ENCODE data around the gene MIDN. TPM values are rescaled to one million over a fixed set of nuclear protein-coding genes. Genes with fewer than 3 reads are reported as not detected.

MIDN gene
- total and polyA plus RNA-seq, 10 of the 15 experiments (the other 5 are each of a cell fraction or from before 2014, with no cell fraction given): 0.38 to 51.5 (median 7.2) TPM

DNA sequence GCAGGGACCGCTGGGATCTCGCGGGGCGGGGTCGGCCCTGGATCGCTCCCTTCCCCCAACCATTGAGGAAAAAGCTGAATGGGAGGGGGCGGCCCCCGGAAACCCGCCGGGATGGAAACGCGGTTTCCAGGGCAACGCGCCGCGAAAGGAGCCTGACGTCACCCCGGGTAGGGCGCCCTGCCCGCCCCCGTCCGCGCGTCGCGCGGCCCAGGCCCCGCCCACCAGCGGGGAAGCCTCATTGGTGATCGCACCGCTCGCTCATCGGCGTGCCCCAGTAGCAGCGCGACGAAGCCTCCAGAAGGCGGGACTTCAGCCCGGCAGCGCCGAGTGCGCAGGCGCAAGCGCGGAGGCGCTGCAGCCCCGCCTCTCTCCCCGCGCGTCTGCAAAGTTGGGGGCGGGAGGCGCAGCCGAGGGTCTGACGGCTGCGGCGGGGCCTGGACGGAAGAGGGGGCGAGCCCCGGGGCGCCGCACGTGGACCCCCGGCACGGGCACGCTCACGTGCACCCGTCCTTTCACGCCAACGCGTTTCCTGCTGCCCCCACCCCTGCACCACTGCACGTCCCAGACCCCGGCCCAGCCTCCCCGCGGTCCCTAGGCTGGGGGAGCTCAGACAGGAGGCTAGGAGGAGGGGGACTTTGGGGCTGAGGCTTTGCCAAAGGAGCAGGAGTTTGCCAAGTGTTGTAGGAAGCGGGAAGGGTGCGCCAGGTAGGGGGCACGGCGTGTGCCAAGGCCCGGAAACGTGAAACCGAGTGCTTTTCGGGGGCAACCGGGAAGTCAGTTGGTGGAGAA is 12.6 kb downstream of the MIDN start (continued):
- TF ChIP-seq, protein P1, sequence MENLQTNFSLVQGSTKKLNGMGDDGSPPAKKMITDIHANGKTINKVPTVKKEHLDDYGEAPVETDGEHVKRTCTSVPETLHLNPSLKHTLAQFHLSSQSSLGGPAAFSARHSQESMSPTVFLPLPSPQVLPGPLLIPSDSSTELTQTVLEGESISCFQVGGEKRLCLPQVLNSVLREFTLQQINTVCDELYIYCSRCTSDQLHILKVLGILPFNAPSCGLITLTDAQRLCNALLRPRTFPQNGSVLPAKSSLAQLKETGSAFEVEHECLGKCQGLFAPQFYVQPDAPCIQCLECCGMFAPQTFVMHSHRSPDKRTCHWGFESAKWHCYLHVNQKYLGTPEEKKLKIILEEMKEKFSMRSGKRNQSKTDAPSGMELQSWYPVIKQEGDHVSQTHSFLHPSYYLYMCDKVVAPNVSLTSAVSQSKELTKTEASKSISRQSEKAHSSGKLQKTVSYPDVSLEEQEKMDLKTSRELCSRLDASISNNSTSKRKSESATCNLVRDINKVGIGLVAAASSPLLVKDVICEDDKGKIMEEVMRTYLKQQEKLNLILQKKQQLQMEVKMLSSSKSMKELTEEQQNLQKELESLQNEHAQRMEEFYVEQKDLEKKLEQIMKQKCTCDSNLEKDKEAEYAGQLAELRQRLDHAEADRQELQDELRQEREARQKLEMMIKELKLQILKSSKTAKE (IDR thresholded peaks at IDR 0.05; ENCODE audit: low read depth, poor library complexity, severe bottlenecking): no peak
- TF ChIP-seq, protein P2, sequence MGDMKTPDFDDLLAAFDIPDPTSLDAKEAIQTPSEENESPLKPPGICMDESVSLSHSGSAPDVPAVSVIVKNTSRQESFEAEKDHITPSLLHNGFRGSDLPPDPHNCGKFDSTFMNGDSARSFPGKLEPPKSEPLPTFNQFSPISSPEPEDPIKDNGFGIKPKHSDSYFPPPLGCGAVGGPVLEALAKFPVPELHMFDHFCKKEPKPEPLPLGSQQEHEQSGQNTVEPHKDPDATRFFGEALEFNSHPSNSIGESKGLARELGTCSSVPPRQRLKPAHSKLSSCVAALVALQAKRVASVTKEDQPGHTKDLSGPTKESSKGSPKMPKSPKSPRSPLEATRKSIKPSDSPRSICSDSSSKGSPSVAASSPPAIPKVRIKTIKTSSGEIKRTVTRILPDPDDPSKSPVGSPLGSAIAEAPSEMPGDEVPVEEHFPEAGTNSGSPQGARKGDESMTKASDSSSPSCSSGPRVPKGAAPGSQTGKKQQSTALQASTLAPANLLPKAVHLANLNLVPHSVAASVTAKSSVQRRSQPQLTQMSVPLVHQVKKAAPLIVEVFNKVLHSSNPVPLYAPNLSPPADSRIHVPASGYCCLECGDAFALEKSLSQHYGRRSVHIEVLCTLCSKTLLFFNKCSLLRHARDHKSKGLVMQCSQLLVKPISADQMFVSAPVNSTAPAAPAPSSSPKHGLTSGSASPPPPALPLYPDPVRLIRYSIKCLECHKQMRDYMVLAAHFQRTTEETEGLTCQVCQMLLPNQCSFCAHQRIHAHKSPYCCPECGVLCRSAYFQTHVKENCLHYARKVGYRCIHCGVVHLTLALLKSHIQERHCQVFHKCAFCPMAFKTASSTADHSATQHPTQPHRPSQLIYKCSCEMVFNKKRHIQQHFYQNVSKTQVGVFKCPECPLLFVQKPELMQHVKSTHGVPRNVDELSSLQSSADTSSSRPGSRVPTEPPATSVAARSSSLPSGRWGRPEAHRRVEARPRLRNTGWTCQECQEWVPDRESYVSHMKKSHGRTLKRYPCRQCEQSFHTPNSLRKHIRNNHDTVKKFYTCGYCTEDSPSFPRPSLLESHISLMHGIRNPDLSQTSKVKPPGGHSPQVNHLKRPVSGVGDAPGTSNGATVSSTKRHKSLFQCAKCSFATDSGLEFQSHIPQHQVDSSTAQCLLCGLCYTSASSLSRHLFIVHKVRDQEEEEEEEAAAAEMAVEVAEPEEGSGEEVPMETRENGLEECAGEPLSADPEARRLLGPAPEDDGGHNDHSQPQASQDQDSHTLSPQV (IDR thresholded peaks at IDR 0.05): no peak
- TF ChIP-seq ETV6 (conservative IDR thresholded peaks at IDR 0.05 in 1 of 2, IDR thresholded peaks at IDR 0.05 in 1 of 2; ENCODE audit: borderline replicate concordance in 1 of 2, low read depth in 1 of 2): peak in 1 of 2 experiments; percentile 15; a peak in 1 of 4 replicates
- 0 out of 4 replicates have a peak, but pooled peaks of 1 of the 2 experiments have one; percentile 60 for TF ChIP-seq SRF (IDR thresholded peaks at IDR 0.05; ENCODE audit: low read depth in 2 of 2, low read length in 2 of 2)
- TF ChIP-seq RUNX3 (IDR thresholded peaks at IDR 0.05; ENCODE audit: low read length): no peak
- no peak for TF ChIP-seq CBFB (IDR thresholded peaks at IDR 0.05; ENCODE audit: low read depth)
- TF ChIP-seq CHD2 (IDR thresholded peaks at IDR 0.05; ENCODE audit: borderline replicate concordance, low read depth, low read length): peak; percentile 93
- no peak for TF ChIP-seq POLR2AphosphoS2 (IDR thresholded peaks at IDR 0.05; ENCODE audit: low read depth, low read length)
- no peak for TF ChIP-seq NBN (IDR thresholded peaks at IDR 0.05)
- no peak for TF ChIP-seq SMC3 (IDR thresholded peaks at IDR 0.05; ENCODE audit: borderline replicate concordance, low read length)
- TF ChIP-seq NFYB (IDR thresholded peaks at IDR 0.05; ENCODE audit: insufficient read depth, low read depth, low read length): peak; percentile 95
- TF ChIP-seq, protein P3, sequence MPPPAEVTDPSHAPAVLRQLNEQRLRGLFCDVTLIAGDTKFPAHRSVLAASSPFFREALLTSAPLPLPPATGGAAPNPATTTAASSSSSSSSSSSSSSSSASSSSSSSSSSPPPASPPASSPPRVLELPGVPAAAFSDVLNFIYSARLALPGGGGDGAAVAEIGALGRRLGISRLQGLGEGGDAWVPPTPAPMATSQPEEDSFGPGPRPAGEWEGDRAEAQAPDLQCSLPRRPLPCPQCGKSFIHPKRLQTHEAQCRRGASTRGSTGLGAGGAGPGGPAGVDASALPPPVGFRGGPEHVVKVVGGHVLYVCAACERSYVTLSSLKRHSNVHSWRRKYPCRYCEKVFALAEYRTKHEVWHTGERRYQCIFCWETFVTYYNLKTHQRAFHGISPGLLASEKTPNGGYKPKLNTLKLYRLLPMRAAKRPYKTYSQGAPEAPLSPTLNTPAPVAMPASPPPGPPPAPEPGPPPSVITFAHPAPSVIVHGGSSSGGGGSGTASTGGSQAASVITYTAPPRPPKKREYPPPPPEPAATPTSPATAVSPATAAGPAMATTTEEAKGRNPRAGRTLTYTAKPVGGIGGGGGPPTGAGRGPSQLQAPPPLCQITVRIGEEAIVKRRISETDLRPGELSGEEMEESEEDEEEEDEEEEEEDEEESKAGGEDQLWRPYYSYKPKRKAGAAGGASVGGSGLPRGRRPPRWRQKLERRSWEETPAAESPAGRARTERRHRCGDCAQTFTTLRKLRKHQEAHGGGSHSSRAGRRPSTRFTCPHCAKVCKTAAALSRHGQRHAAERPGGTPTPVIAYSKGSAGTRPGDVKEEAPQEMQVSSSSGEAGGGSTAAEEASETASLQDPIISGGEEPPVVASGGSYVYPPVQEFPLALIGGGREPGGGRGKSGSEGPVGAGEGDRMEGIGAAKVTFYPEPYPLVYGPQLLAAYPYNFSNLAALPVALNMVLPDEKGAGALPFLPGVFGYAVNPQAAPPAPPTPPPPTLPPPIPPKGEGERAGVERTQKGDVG (CRISPR knock-in tag; IDR thresholded peaks at IDR 0.05): no peak
- TF ChIP-seq SMAD1 (IDR thresholded peaks at IDR 0.05; ENCODE audit: low read depth, partially characterized antibody): no peak
- TF ChIP-seq ATF7 (IDR thresholded peaks at IDR 0.05; ENCODE audit: low read depth): peak; percentile 87

All from GM12878 (cell line).